GM10847 (cell line): ENCODE data around the gene ADM2.

ENCODE experiments used
- POLR2A ChIP-seq: IDR thresholded peaks from 2 replicates; pipeline ENCODE4 v1.6.1; 2011; ENCODE audit not compliant: insufficient read length; ENCODE audit errors: extremely low read depth

The ADM2 gene

GRCh38 chr22:50481440-50482106 lies at the start of gene ADM2:
ADM2 (plus strand) TSS chr22:50481543; CDS start chr22:50481848, 305 bp downstream.
- TF ChIP-seq POLR2A: no peak

GRCh38 chr22:50432131-50432876 lies 49.0 kb upstream of the ADM2 start:
- TF ChIP-seq POLR2A: no peak

- TF ChIP-seq POLR2A: no peak
These were observed 46.5 kb upstream of the ADM2 start for GRCh38 chr22:50434849-50435248.

- no peak for TF ChIP-seq POLR2A
These were observed 45.9 kb upstream of the ADM2 start for GRCh38 chr22:50435291-50436014.

GRCh38 chr22:50436015-50436830 lies 45.1 kb upstream of the ADM2 start:
- TF ChIP-seq POLR2A: no peak

GRCh38 chr22:50436841-50437341 lies 44.5 kb upstream of the ADM2 start:
- TF ChIP-seq POLR2A: no peak

- no peak for TF ChIP-seq POLR2A
These were observed 43.6 kb upstream of the ADM2 start for GRCh38 chr22:50437511-50438304.

GRCh38 chr22:50438305-50439275 lies 42.8 kb upstream of the ADM2 start:
- no peak for TF ChIP-seq POLR2A

- TF ChIP-seq POLR2A: no peak
These were observed 42.0 kb upstream of the ADM2 start for GRCh38 chr22:50439314-50439870.

- TF ChIP-seq POLR2A: no peak
These were observed 41.4 kb upstream of the ADM2 start for GRCh38 chr22:50439871-50440331.

GRCh38 chr22:50440544-50441249 lies 40.6 kb upstream of the ADM2 start:
- no peak for TF ChIP-seq POLR2A

GRCh38 chr22:50441428-50441993 lies 39.8 kb upstream of the ADM2 start:
- no peak for TF ChIP-seq POLR2A
